Transverse colon (tissue), 4 donors: ENCODE results near the gene ELMO3. TPM values are rescaled to one million over a fixed set of nuclear protein-coding genes. Genes with fewer than 3 reads are reported as not detected.

ENCODE experiments used
- DNase-seq: peaks from one replicate; pipeline ENCODE4 v3.0.0-alpha.2; 2019
- H3K27ac ChIP-seq, 4 donors: fragments of 200-600 bp; sonication (generic); 2 replicates each; pipeline ENCODE4 v1.5.1; 2016 to 2018; ENCODE audit warnings: inconsistent platforms in 4 of 4
- H3K27me3 ChIP-seq: fragments of 200-600 bp; sonication (generic); 2 replicates; pipeline ENCODE4 v1.5.1; 2017; ENCODE audit warnings: inconsistent platforms
- H3K36me3 ChIP-seq, 4 donors: fragments of 200-600 bp; sonication (generic); 2 replicates each; pipeline ENCODE4 v1.5.1; 2017 to 2019; ENCODE audit warnings: inconsistent platforms in 4 of 4
- H3K4me1 ChIP-seq, 4 donors: fragments of 200-600 bp; sonication (generic); 2 replicates each; pipeline ENCODE4 v1.5.1; 2017 to 2020; ENCODE audit warnings: inconsistent platforms in 4 of 4
- H3K4me3 ChIP-seq, 4 donors: fragments of 200-600 bp; sonication (generic); 1 replicate in 1 of 4; 2 replicates in 3 of 4; pipeline versions ENCODE4 v1.5.1 to v1.6.1; 2017 to 2019; ENCODE audit warnings: inconsistent platforms in 4 of 4
- H3K9me3 ChIP-seq, 2 donors: fragments of 200-600 bp; sonication (generic); 2 replicates each; pipeline ENCODE4 v1.5.1; 2017 to 2019; ENCODE audit warnings: inconsistent platforms in 2 of 2
- CTCF ChIP-seq, 5 experiments: fragments of 200-600 bp in 3 of 5; fragments of 450-650 bp in 2 of 5; sonication (generic) in 3 of 5; IDR thresholded peaks; 1 replicate in 2 of 5; 2 replicates in 3 of 5; pipeline ENCODE4 v1.5.1; 2016 to 2017; ENCODE audit warnings: antibody characterized with exemption in 5 of 5, inconsistent platforms in 3 of 5, mild to moderate bottlenecking in 2 of 5, moderate library complexity in 1 of 5
- EP300 ChIP-seq: sonication (generic); formaldehyde crosslinking; IDR thresholded peaks from one replicate; pipeline ENCODE4 v1.6.1; 2017; ENCODE audit warnings: antibody characterized with exemption, low read depth
- POLR2A ChIP-seq: fragments of 450-650 bp; IDR thresholded peaks from one replicate; pipeline ENCODE4 v1.6.1; 2016; ENCODE audit warnings: antibody characterized with exemption, mild to moderate bottlenecking, moderate library complexity
- POLR2AphosphoS5 ChIP-seq, 3 donors: sonication (generic); formaldehyde crosslinking; IDR thresholded peaks; one replicate each; pipeline ENCODE4 v1.6.1; 2016; ENCODE audit warnings: antibody characterized with exemption in 3 of 3
- WGBS, 2 donors: methylation state at CpG; one replicate each; pipeline ENCODE4 v1.1.5; 2018; ENCODE audit warnings: low coverage in 1 of 2; 5-methylcytosine and 5-hydroxymethylcytosine counted together
- in situ Hi-C, 4 donors: fragments of 200-750 bp; cut with MboI; loops; one replicate each; pipeline versions ENCODE4 v1.15.0 to v1.15.1; 2017; ENCODE audit warnings: low sequenced_read_pairs in 3 of 4, low pct_ligation_motif_present in 1 of 4, low pct_unique_long_range_greater_than_20kb in 1 of 4
- intact Hi-C: fragments of 100-400 bp; cut with DNase I; formaldehyde crosslinking; loops from one replicate; pipeline ENCODE4 v1.15.1; 2023; ENCODE audit warnings: low total_unique reads
- total RNA-seq, 4 donors: library from RNA; depleted of rRNA; stranded (reverse); fragments of >200 nt; gene quantifications; one replicate each; pipeline ENCODE4 v1.1.0, GENCODE V29; 2016

The ELMO3 gene
- total RNA-seq, 4 donors from 2014 or later, result 61.0 to 91.5 (median 77.7) TPM

- H3K27me3 ChIP-seq, result no peaks in the 10 kb centered on the region
- no peak for DNase-seq
- no peak overlapping the region for H3K4me3 ChIP-seq
- H3K36me3 ChIP-seq, result no peaks in the 10 kb centered on the region
- WGBS, 2 donors, result 87% methylated on average over 15 of the region's 26 CpGs; no CpG with 5 or more reads in 1 of the 2 donors
- in situ Hi-C loops (no loop called here), intact Hi-C loops (no loop called here)
- no peak overlapping the region for H3K27ac ChIP-seq
- no peaks in the 10 kb centered on the region for H3K9me3 ChIP-seq
- H3K4me1 ChIP-seq, result peaks cover 12 to 34% (median 25%) of the 10 kb centered on the region in 4 donors
- no peak for TF ChIP-seq EP300
- TF ChIP-seq CTCF (IDR thresholded peaks at IDR 0.05), result no peak
- no peak for TF ChIP-seq POLR2AphosphoS5 (IDR thresholded peaks at IDR 0.05)
- TF ChIP-seq POLR2A, result no peak
Measured at GRCh38 chr16:67187175-67187890, 11.6 kb upstream of the ELMO3 start.

- intact Hi-C loops, result no loop called here
- in situ Hi-C loops, result no loop called here
- no peak for DNase-seq
- no peaks in the 10 kb centered on the region for H3K36me3 ChIP-seq
- TF ChIP-seq POLR2AphosphoS5 (IDR thresholded peaks at IDR 0.05) (no peak), CTCF (IDR thresholded peaks at IDR 0.05) (no peak), POLR2A (no peak), EP300 (no peak)
- no peak overlapping the region for H3K4me3 ChIP-seq
- no peak overlapping the region for H3K27ac ChIP-seq
- WGBS, 2 donors, result 79% methylated on average over 4 of the region's 4 CpGs; no CpG with 5 or more reads in 1 of the 2 donors
- H3K9me3 ChIP-seq, result no peaks in the 10 kb centered on the region
- no peaks in the 10 kb centered on the region for H3K27me3 ChIP-seq
- H3K4me1 ChIP-seq, result peaks cover 17 to 33% (median 29%) of the 10 kb centered on the region in 4 donors
Measured at GRCh38 chr16:67188323-67188722, 10.6 kb upstream of the ELMO3 start.

GRCh38 chr16:67188798-67189197, 10.1 kb upstream of the ELMO3 start:
- TF ChIP-seq POLR2A (no peak), POLR2AphosphoS5 (IDR thresholded peaks at IDR 0.05) (no peak), EP300 (no peak), CTCF (IDR thresholded peaks at IDR 0.05) (no peak)
- WGBS, 2 donors, result 91% methylated on average over 15 of the region's 15 CpGs; no CpG with 5 or more reads in 1 of the 2 donors
- DNase-seq, result no peak

GRCh38 chr16:67190041-67190440, 8.9 kb upstream of the ELMO3 start, which contains the start of gene EXOC3L1:
TSS of gene EXOC3L1 (minus strand) at chr16:67190136. CDS start at chr16:67189676, 460 bp downstream.
- Histone ChIP-seq H3K27me3 (no peaks in the 10 kb centered on the region), H3K4me3 (no peak within 1 kb of the TSS), H3K27ac (no peak within 1 kb of the TSS), H3K4me1 (peaks cover 14 to 33% (median 26%) of the 10 kb centered on the region in 4 donors), H3K36me3 (peaks cover 0 to 5% (median 2%) of the 10 kb centered on the region in 4 donors), H3K9me3 (no peaks in the 10 kb centered on the region)
- TF ChIP-seq EP300 (no peak), POLR2AphosphoS5 (IDR thresholded peaks at IDR 0.05) (no peak), POLR2A (no peak), CTCF (IDR thresholded peaks at IDR 0.05) (no peak)
- DNase-seq, result no peak
- in situ Hi-C loops, result no loop called here
- intact Hi-C loops, result no loop called here
- 54% methylated on average over 6 of the region's 6 CpGs; no CpG with 5 or more reads in 1 of the 2 donors for WGBS, 2 donors

More at GRCh38 chr16:67188798-67189197, 10.1 kb upstream of the ELMO3 start:
- Histone ChIP-seq H3K36me3 (no peaks in the 10 kb centered on the region), H3K4me3 (no peak overlapping the region), H3K27ac (no peak overlapping the region), H3K4me1 (peaks cover 21 to 37% (median 33%) of the 10 kb centered on the region in 4 donors), H3K9me3 (no peaks in the 10 kb centered on the region), H3K27me3 (no peaks in the 10 kb centered on the region)
- in situ Hi-C loops, result no loop called here
- intact Hi-C loops, result no loop called here
